GM19372 (cell line): ENCODE measurements around the gene CSRP3.
"Not testable (repeated sequence)": the region's sequence is repeated elsewhere in the genome, so short reads cannot be mapped to it uniquely, and the experiment has no call there.

Source experiments
- ATAC-seq: cut with Tn5 transposase; IDR thresholded peaks from one replicate; pipeline ENCODE4 v1.9.1; 2021; ENCODE audit warnings: mild to moderate bottlenecking, low read depth, moderate library complexity; ENCODE audit not compliant: unreplicated experiment

CSRP3 gene

GRCh38 chr11:19136884-19137283 lies 64.9 kb downstream of the CSRP3 start:
- not testable (repeated sequence) for ATAC-seq

DNA sequence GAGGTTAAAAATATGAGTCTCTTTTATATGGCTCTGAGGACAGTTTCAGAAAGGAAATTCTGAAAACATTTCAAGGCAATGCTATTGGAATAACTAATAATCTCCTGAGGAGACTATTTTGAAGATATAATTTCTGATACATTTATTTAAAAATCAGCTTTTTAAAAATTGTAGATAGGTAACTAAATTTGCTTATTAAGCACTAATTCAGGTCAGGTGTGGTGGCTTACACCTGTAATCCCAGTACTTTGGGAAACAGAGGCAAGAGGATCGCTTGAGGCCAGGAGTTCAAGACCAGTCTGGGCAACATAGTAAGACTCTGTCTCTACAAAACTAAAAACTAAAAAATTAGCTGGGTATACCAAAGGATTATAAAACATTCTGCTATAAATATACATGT lies 67.8 kb downstream of the CSRP3 start:
- no peak for ATAC-seq
